Measurements from ENCODE around the gene SNIP1. TPM values are rescaled to one million over a fixed set of nuclear protein-coding genes. Genes with fewer than 3 reads are reported as not detected.

SNIP1 gene
- total and polyA plus RNA-seq, 10 of the 15 experiments (the other 5 are each of a cell fraction or from before 2014, with no cell fraction given), result 2.7 to 22.4 (median 10.1) TPM

DNA sequence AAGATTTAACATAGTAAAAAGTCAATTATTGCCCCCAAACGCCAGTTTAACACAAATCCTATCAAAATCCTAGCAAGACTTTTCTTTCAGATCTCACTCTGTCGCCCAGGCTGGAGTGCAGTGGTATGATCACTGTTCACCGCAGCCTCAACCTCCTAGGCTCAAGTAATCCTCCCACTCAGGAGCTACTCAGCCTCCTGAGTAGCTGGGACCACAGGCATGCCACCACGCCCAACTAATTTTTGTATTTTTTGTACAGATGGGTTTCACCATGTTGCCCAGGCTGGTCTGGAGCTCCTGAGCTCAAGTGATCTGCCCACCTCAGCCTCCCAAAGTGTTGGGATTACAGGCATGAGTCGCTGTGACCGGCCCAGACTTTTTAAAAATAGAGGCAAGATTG lies 4.8 kb downstream of the SNIP1 start:
- TF ChIP-seq RAD21 (IDR thresholded peaks at IDR 0.05; ENCODE audit: insufficient read depth, low read depth, low read length) (no peak), NKRF (conservative IDR thresholded peaks at IDR 0.05) (no peak), POLR2AphosphoS2 (IDR thresholded peaks at IDR 0.05; ENCODE audit: low read depth, low read length) (no peak), NRF1 (conservative IDR thresholded peaks at IDR 0.05; ENCODE audit: low read depth, low read length) (no peak), RELA (IDR thresholded peaks at IDR 0.05; ENCODE audit: borderline replicate concordance, partially characterized antibody) (no peak), EED (IDR thresholded peaks at IDR 0.05; ENCODE audit: low read depth) (no peak), CREB1 (IDR thresholded peaks at IDR 0.05; ENCODE audit: low read depth) (no peak), SUZ12 (IDR thresholded peaks at IDR 0.05; ENCODE audit: unreplicated experiment) (no peak), MYC (IDR thresholded peaks at IDR 0.05; ENCODE audit: insufficient read depth, insufficient read length, insufficient replicate concordance, low read length, severe bottlenecking) (no peak), ZNF24 (IDR thresholded peaks at IDR 0.05) (no peak), CREM (IDR thresholded peaks at IDR 0.05; ENCODE audit: low read depth) (no peak), RBBP5 (conservative IDR thresholded peaks at IDR 0.05) (no peak), EZH2 (IDR thresholded peaks at IDR 0.05; ENCODE audit: borderline replicate concordance, control insufficient read depth, low read depth, low read length) (no peak), ESRRA (IDR thresholded peaks at IDR 0.05; ENCODE audit: low read length) (no peak), PKNOX1 (IDR thresholded peaks at IDR 0.05) (no peak)
- TF ChIP-seq, protein P1, sequence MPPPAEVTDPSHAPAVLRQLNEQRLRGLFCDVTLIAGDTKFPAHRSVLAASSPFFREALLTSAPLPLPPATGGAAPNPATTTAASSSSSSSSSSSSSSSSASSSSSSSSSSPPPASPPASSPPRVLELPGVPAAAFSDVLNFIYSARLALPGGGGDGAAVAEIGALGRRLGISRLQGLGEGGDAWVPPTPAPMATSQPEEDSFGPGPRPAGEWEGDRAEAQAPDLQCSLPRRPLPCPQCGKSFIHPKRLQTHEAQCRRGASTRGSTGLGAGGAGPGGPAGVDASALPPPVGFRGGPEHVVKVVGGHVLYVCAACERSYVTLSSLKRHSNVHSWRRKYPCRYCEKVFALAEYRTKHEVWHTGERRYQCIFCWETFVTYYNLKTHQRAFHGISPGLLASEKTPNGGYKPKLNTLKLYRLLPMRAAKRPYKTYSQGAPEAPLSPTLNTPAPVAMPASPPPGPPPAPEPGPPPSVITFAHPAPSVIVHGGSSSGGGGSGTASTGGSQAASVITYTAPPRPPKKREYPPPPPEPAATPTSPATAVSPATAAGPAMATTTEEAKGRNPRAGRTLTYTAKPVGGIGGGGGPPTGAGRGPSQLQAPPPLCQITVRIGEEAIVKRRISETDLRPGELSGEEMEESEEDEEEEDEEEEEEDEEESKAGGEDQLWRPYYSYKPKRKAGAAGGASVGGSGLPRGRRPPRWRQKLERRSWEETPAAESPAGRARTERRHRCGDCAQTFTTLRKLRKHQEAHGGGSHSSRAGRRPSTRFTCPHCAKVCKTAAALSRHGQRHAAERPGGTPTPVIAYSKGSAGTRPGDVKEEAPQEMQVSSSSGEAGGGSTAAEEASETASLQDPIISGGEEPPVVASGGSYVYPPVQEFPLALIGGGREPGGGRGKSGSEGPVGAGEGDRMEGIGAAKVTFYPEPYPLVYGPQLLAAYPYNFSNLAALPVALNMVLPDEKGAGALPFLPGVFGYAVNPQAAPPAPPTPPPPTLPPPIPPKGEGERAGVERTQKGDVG (CRISPR knock-in tag; IDR thresholded peaks at IDR 0.05), result no peak
- TF ChIP-seq, protein P2, sequence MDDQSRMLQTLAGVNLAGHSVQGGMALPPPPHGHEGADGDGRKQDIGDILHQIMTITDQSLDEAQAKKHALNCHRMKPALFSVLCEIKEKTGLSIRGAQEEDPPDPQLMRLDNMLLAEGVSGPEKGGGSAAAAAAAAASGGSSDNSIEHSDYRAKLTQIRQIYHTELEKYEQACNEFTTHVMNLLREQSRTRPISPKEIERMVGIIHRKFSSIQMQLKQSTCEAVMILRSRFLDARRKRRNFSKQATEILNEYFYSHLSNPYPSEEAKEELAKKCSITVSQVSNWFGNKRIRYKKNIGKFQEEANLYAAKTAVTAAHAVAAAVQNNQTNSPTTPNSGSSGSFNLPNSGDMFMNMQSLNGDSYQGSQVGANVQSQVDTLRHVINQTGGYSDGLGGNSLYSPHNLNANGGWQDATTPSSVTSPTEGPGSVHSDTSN (IDR thresholded peaks at IDR 0.05; ENCODE audit: insufficient replicate concordance, low read depth, low read length), result no peak
- Histone ChIP-seq H3K4me2 (ENCODE audit: control insufficient read depth, insufficient read depth) (no peak overlapping the region; the same call in 1 of the 2 replicates), H3K4me3 (no peak overlapping the region), H3K4me1 (ENCODE audit: control insufficient read depth, insufficient read depth, low read length) (peaks cover 3% of the 10 kb centered on the region; the same call in 1 of the 2 replicates), H3K27ac (ENCODE audit: control insufficient read depth, insufficient read depth) (no peak overlapping the region), H3K36me3 (ENCODE audit: control insufficient read depth in 2 of 2, insufficient read depth in 2 of 2, low read length in 1 of 2) (peaks cover 6 to 15% of the 10 kb centered on the region in 2 experiments), H3K9me3 (replicated peaks; ENCODE audit: control insufficient read depth, insufficient read depth, low read length) (no peaks in the 10 kb centered on the region; the same call in 2 of the 3 replicates), H3K9ac (ENCODE audit: control insufficient read depth, insufficient read depth, low read length) (no peak overlapping the region), H3K79me2 (ENCODE audit: control insufficient read depth, insufficient read depth, low read length) (peaks cover 18% of the 10 kb centered on the region), H3K27me3 (replicated peaks in 1 of 2; ENCODE audit: control insufficient read depth in 2 of 2, insufficient read depth in 2 of 2, low read length in 1 of 2) (no peaks in the 10 kb centered on the region), H2AFZ (ENCODE audit: control insufficient read depth, low read depth, low read length) (no peak overlapping the region), H4K20me1 (ENCODE audit: control insufficient read depth, insufficient read depth) (no peaks in the 10 kb centered on the region)
- ChIA-PET CTCF (interaction anchor here (1.5 to 1.8 kb wide), 3 partner anchors 62 to 133 kb away, joined by 4 to 6 read pairs (median 5); no protein-coding TSS in a partner anchor), POLR2A (no interaction called here), RAD21 (ENCODE audit: unreplicated experiment) (no interaction called here), SMC1A (ENCODE audit: uncharacterized antibody, unreplicated experiment) (interaction anchor here (0.7 to 1.1 kb wide), 2 partner anchors 132 to 135 kb away, joined by 3 to 8 read pairs; no protein-coding TSS in a partner anchor)
- BruUV-seq (replicated peaks), result no TSS peak
- in situ Hi-C loops (cut with MboI) (no loop called here), intact Hi-C loops (cut with micrococcal nuclease; ENCODE audit: unreplicated experiment) (no loop called here)
- 95% methylated on average over 6 of the region's 6 CpGs for WGBS (ENCODE audit: insufficient coverage, insufficient replicate concordance, low lambda C conversion rate, missing lambda C conversion rate)
- no peak for DNase-seq (ENCODE audit: low read depth, low spot score)
- no peak for FAIRE-seq
- ATAC-seq, result no peak
